K562 (cell line): ENCODE measurements around the gene PHPT1. TPM values are rescaled to one million over a fixed set of nuclear protein-coding genes. Genes with fewer than 3 reads are reported as not detected.

Experiments
- CGGBP1 ChIP-seq: fragments of 250-450 bp; sonication (Bioruptor Pico); IDR thresholded peaks from 2 replicates; pipeline ENCODE4 v1.9.0; 2021; ENCODE audit warnings: mild to moderate bottlenecking
- CHD2 ChIP-seq: IDR thresholded peaks from 2 replicates; pipeline ENCODE4 v1.6.1; 2011; ENCODE audit warnings: low read depth, low read length
- COPS2 ChIP-seq: fragments of 450-650 bp; conservative IDR thresholded peaks from 2 replicates; pipeline ENCODE4 v1.6.1; 2016; ENCODE audit warnings: mild to moderate bottlenecking, moderate library complexity
- CTBP1 ChIP-seq: fragments of 450-650 bp; IDR thresholded peaks from 2 replicates; pipeline ENCODE4 v1.6.1; 2016; ENCODE audit warnings: borderline replicate concordance
- DDX20 ChIP-seq: fragments of 450-650 bp; IDR thresholded peaks from 2 replicates; pipeline ENCODE4 v1.6.1; 2016; ENCODE audit warnings: missing genetic modification characterization, low read depth, mild to moderate bottlenecking, missing compliant biosample characterization, moderate library complexity
- FOXM1 ChIP-seq, 2 experiments: fragments of 450-650 bp in 1 of 2; sonication (generic) in 1 of 2; formaldehyde crosslinking in 1 of 2; IDR thresholded peaks; 2 replicates each; pipeline versions ENCODE4 v1.6.1 to v1.9.0; 2017 to 2022; ENCODE audit warnings: low read depth in 2 of 2, mild to moderate bottlenecking in 2 of 2, missing genetic modification reagents in 1 of 2, moderate library complexity in 1 of 2
- HIVEP1 ChIP-seq: fragments of 250-450 bp; sonication (Bioruptor Pico); IDR thresholded peaks from 2 replicates; pipeline ENCODE4 v1.4.0; 2020; ENCODE audit warnings: mild to moderate bottlenecking
- JUNB ChIP-seq: fragments of 450-650 bp; formaldehyde crosslinking; conservative IDR thresholded peaks from 2 replicates; pipeline ENCODE4 v1.4.0; 2020; ENCODE audit warnings: mild to moderate bottlenecking
- KLF13 ChIP-seq: fragments of 450-650 bp; IDR thresholded peaks from 2 replicates; pipeline ENCODE4 v1.6.1; 2016; ENCODE audit warnings: missing genetic modification characterization, low read depth, mild to moderate bottlenecking, missing compliant biosample characterization, moderate library complexity, borderline replicate concordance
- MEF2A ChIP-seq: IDR thresholded peaks from 2 replicates; pipeline ENCODE4 v1.6.1; 2011; ENCODE audit warnings: low read depth, mild to moderate bottlenecking, low read length, moderate library complexity; ENCODE audit not compliant: control insufficient read depth
- MLX ChIP-seq, 2 experiments: fragments of 450-650 bp in 1 of 2; sonication (generic) in 1 of 2; formaldehyde crosslinking; conservative IDR thresholded peaks; 2 replicates each; pipeline versions ENCODE4 v1.4.0 to v1.8.1; 2020 to 2022; ENCODE audit warnings: mild to moderate bottlenecking in 1 of 2, missing genetic modification reagents in 1 of 2
- MNT ChIP-seq, 2 experiments: fragments of 450-650 bp; conservative IDR thresholded peaks; 2 replicates each; pipeline ENCODE4 v1.6.1; 2017; ENCODE audit warnings: mild to moderate bottlenecking in 2 of 2, moderate library complexity in 2 of 2
- MYNN ChIP-seq, 2 experiments: sonication (generic); formaldehyde crosslinking in 1 of 2; IDR thresholded peaks; 2 replicates each; pipeline versions ENCODE4 v1.5.0 to v1.6.1; 2016 to 2020; ENCODE audit warnings: antibody characterized with exemption in 1 of 2, missing genetic modification reagents in 1 of 2
- NFE2 ChIP-seq: IDR thresholded peaks from 2 replicates; pipeline ENCODE4 v1.6.1; 2014; ENCODE audit warnings: antibody characterized with exemption, low read depth
- RBM22 ChIP-seq: fragments of 200-400 bp; formaldehyde crosslinking; IDR thresholded peaks from 2 replicates; pipeline ENCODE4 v1.6.1; 2018; ENCODE audit warnings: low read length, low read depth; ENCODE audit not compliant: poor library complexity, severe bottlenecking
- RBM34 ChIP-seq: fragments of 200-400 bp; formaldehyde crosslinking; IDR thresholded peaks from 2 replicates; pipeline ENCODE4 v1.6.1; 2018; ENCODE audit warnings: low read length, borderline replicate concordance; ENCODE audit not compliant: insufficient read depth
- SMARCB1 ChIP-seq: IDR thresholded peaks from 2 replicates; pipeline ENCODE4 v1.6.1; 2011; ENCODE audit warnings: improper control_type of control experiment, low read depth; ENCODE audit not compliant: insufficient read length
- SNIP1 ChIP-seq: fragments of 450-650 bp; IDR thresholded peaks from 2 replicates; pipeline ENCODE4 v1.7.1; 2017; ENCODE audit warnings: low read depth, mild to moderate bottlenecking
- TGIF2 ChIP-seq: sonication (generic); formaldehyde crosslinking; IDR thresholded peaks from 2 replicates; pipeline ENCODE4 v1.8.1; 2022; ENCODE audit warnings: mild to moderate bottlenecking, missing genetic modification reagents, moderate library complexity
- ZNF324 ChIP-seq: fragments of 250-450 bp; sonication (Bioruptor Pico); IDR thresholded peaks from 2 replicates; pipeline ENCODE4 v1.4.0; 2020; ENCODE audit warnings: mild to moderate bottlenecking
- ZNF398 ChIP-seq: fragments of 250-450 bp; sonication (Bioruptor Pico); IDR thresholded peaks from 2 replicates; pipeline ENCODE4 v1.8.0; 2021; ENCODE audit warnings: moderate library complexity, mild to moderate bottlenecking, inconsistent platforms
- ZNF444 ChIP-seq: fragments of 250-450 bp; sonication (Bioruptor Pico); IDR thresholded peaks from 2 replicates; pipeline ENCODE4 v1.4.0; 2020; ENCODE audit warnings: mild to moderate bottlenecking, moderate library complexity
- polyA plus RNA-seq, 8 experiments: library from polyadenylated mRNA; depleted of rRNA in 4 of 8; stranded (reverse) in 5 of 8; unstranded in 3 of 8; fragments of >200 nt; fragmentation: Nextera tagmentation in 2 of 8; fragmentation: Illumina TruSeq in 1 of 8; extraction: Ambion mirVana in 2 of 8; extraction: Trizol in 1 of 8; gene quantifications; 2 replicates each; pipeline versions ENCODE4 v1.2.1 to v1.2.3, GENCODE V29; 2011 to 2014; ENCODE audit warnings: inconsistent platforms in 1 of 8, missing spikeins in 1 of 8
- total RNA-seq, 7 experiments: library from RNA; depleted of rRNA in 6 of 7; stranded (reverse); fragments of >200 nt in 6 of 7; fragmentation: Illumina TruSeq in 2 of 7; extraction: Trizol in 2 of 7; gene quantifications; 2 replicates each; pipeline versions ENCODE4 v1.2.1 to v1.2.3, GENCODE V29; 2011 to 2021; ENCODE audit warnings: low replicate concordance in 1 of 7

The PHPT1 gene
- total and polyA plus RNA-seq, 9 of the 15 experiments (the other 6 are each of a cell fraction or from before 2014, with no cell fraction given): 20.9 to 166 (median 129) TPM

GRCh38 chr9:136840140-136840876, 8.9 kb upstream of the PHPT1 start (continued):
- no peak for TF ChIP-seq HIVEP1 (CRISPR knock-in tag)
- peak; percentile 89 for TF ChIP-seq RBM22
- TF ChIP-seq SMARCB1: no peak
- TF ChIP-seq KLF13 (tag): peak; percentile 58; the same call in 1 of the 2 replicates
- TF ChIP-seq CHD2: no peak
- TF ChIP-seq ZNF324 (CRISPR knock-in tag): no peak
- no peak for TF ChIP-seq COPS2
- no peak for TF ChIP-seq ZNF398 (CRISPR knock-in tag)
- TF ChIP-seq MNT (conservative IDR thresholded peaks at IDR 0.05): 0 out of 4 replicates have a peak, but pooled peaks of 1 of the 2 experiments have one; percentile 37
- TF ChIP-seq FOXM1 (IDR thresholded peaks at IDR 0.05; ENCODE audit: low read depth): no peak
- TF ChIP-seq FOXM1 (CRISPR knock-in tag; IDR thresholded peaks at IDR 0.05; ENCODE audit: low read depth): no peak
- no peak for TF ChIP-seq NFE2
- TF ChIP-seq SNIP1: no peak
- no peak for TF ChIP-seq MLX (CRISPR knock-in tag; conservative IDR thresholded peaks at IDR 0.05)
- TF ChIP-seq CTBP1: 0 out of 2 replicates have a peak, but pooled peaks have one; percentile 21
- TF ChIP-seq TGIF2 (CRISPR knock-in tag): no peak
- no peak for TF ChIP-seq JUNB (CRISPR knock-in tag)
- no peak for TF ChIP-seq MYNN (IDR thresholded peaks at IDR 0.05)
- TF ChIP-seq MYNN (CRISPR knock-in tag; IDR thresholded peaks at IDR 0.05): no peak
- no peak for TF ChIP-seq RBM34
- TF ChIP-seq DDX20 (tag): no peak
- TF ChIP-seq CGGBP1 (CRISPR knock-in tag): no peak
- TF ChIP-seq ZNF444 (CRISPR knock-in tag): no peak
- no peak for TF ChIP-seq MEF2A
